B cell (primary cell): Measurements from ENCODE around the gene NTRK3.

Experiments used
- EZH2 ChIP-seq: IDR thresholded peaks from 2 replicates; pipeline ENCODE4 v1.6.1; 2012; ENCODE audit warnings: borderline replicate concordance, low read depth, mild to moderate bottlenecking, moderate library complexity, low read length; ENCODE audit not compliant: insufficient read depth, poor library complexity, severe bottlenecking
- TF ChIP-seq, protein P1 (sequence below): fragments of 200-600 bp; IDR thresholded peaks from one replicate; pipeline ENCODE4 v1.8.0; 2022; ENCODE audit warnings: antibody characterized with exemption, mild to moderate bottlenecking

DNA sequence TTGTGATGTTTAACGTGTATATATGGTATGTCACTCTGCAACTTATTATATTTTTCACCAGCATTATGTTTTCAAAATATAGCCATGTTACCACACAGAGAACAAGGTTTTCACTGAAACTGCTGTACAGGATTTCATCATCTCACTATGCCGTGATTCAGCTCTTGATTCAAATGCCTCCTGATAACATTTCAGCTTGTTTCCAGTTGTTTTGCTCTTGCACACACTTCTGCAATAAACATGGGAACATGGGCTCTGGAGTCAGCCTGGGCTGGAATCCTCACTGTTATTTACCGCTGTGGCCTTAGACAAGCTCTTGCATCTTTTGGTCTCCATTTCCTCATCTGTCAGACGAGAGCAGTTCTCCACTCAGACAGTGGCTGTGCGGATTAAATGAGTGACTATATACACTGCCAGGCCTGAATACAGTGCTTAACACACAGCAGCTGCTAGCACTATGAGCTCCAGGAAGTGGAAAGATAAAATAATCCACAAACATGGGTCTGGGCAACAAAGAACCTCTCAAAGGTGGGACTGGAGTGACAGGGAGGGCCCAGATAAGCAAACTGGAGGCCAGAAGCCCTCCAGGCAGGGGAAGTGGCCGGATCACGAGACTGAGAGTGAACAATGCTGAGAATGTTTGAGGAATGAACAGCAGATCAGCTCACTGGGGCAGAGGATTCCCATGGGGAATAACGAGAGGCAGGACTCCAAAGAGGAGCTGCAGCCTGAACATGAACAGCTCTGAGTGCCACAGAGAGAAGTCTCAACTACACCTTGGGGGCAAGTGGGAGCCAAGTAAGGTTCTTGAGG is 17.7 kb downstream of the NTRK3 start:
- TF ChIP-seq, protein P1, sequence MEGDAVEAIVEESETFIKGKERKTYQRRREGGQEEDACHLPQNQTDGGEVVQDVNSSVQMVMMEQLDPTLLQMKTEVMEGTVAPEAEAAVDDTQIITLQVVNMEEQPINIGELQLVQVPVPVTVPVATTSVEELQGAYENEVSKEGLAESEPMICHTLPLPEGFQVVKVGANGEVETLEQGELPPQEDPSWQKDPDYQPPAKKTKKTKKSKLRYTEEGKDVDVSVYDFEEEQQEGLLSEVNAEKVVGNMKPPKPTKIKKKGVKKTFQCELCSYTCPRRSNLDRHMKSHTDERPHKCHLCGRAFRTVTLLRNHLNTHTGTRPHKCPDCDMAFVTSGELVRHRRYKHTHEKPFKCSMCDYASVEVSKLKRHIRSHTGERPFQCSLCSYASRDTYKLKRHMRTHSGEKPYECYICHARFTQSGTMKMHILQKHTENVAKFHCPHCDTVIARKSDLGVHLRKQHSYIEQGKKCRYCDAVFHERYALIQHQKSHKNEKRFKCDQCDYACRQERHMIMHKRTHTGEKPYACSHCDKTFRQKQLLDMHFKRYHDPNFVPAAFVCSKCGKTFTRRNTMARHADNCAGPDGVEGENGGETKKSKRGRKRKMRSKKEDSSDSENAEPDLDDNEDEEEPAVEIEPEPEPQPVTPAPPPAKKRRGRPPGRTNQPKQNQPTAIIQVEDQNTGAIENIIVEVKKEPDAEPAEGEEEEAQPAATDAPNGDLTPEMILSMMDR: no peak
- TF ChIP-seq EZH2: no peak
